ENCODE results near the gene SERGEF. TPM values are rescaled to one million over a fixed set of nuclear protein-coding genes. Genes with fewer than 3 reads are reported as not detected.

The SERGEF gene
- total RNA-seq, 4 donors from 2014 or later, result 42.1 to 61.6 (median 53.9) TPM

- Histone ChIP-seq H3K4me1 (peaks cover 0 to 30% (median 2%) of the 10 kb centered on the region in 4 donors), H3K27ac (no peak overlapping the region), H3K4me3 (no peak overlapping the region), H3K36me3 (peaks cover 0 to 19% (median 0%) of the 10 kb centered on the region in 3 donors), H3K27me3 (no peaks in the 10 kb centered on the region), H3K9me3 (no peaks in the 10 kb centered on the region)
- TF ChIP-seq EP300 (IDR thresholded peaks at IDR 0.05) (no peak), POLR2A (IDR thresholded peaks at IDR 0.05) (no peak)
- TF ChIP-seq, protein P1, sequence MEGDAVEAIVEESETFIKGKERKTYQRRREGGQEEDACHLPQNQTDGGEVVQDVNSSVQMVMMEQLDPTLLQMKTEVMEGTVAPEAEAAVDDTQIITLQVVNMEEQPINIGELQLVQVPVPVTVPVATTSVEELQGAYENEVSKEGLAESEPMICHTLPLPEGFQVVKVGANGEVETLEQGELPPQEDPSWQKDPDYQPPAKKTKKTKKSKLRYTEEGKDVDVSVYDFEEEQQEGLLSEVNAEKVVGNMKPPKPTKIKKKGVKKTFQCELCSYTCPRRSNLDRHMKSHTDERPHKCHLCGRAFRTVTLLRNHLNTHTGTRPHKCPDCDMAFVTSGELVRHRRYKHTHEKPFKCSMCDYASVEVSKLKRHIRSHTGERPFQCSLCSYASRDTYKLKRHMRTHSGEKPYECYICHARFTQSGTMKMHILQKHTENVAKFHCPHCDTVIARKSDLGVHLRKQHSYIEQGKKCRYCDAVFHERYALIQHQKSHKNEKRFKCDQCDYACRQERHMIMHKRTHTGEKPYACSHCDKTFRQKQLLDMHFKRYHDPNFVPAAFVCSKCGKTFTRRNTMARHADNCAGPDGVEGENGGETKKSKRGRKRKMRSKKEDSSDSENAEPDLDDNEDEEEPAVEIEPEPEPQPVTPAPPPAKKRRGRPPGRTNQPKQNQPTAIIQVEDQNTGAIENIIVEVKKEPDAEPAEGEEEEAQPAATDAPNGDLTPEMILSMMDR (IDR thresholded peaks at IDR 0.05), result no peak
- DNase-seq (ENCODE audit: low spot score in 2 of 2), result no peak
- 68 to 74% methylated on average over 3 of the region's 3 CpGs for WGBS, 2 donors
These were observed 89.6 kb downstream of the SERGEF start for GRCh38 chr11:17923217-17923616.

GRCh38 chr11:17922416-17922788 lies 90.4 kb downstream of the SERGEF start:
- Histone ChIP-seq H3K36me3 (peaks cover 0 to 27% (median 0%) of the 10 kb centered on the region in 3 donors), H3K27me3 (no peaks in the 10 kb centered on the region), H3K4me1 (peaks cover 0 to 30% (median 2%) of the 10 kb centered on the region in 4 donors), H3K4me3 (no peak overlapping the region), H3K9me3 (no peaks in the 10 kb centered on the region), H3K27ac (peak overlapping the region in 2 of 4 donors; percentile 9 to 29)
- WGBS, 2 donors, result 58 to 63% methylated on average over 2 of the region's 2 CpGs
- DNase-seq (ENCODE audit: low spot score in 2 of 2), result no peak
- TF ChIP-seq POLR2A (IDR thresholded peaks at IDR 0.05) (no peak), EP300 (IDR thresholded peaks at IDR 0.05) (no peak)
- TF ChIP-seq, protein P1 (IDR thresholded peaks at IDR 0.05), result no peak

GRCh38 chr11:17921659-17922415 lies 91.0 kb downstream of the SERGEF start:
- Histone ChIP-seq H3K9me3 (no peaks in the 10 kb centered on the region), H3K4me3 (no peak overlapping the region), H3K4me1 (peaks cover 0 to 30% (median 2%) of the 10 kb centered on the region in 4 donors), H3K27ac (peak overlapping the region in 2 of 4 donors; percentile 9 to 29), H3K27me3 (no peaks in the 10 kb centered on the region), H3K36me3 (peaks cover 0 to 33% (median 0%) of the 10 kb centered on the region in 3 donors)
- TF ChIP-seq EP300 (IDR thresholded peaks at IDR 0.05) (peak in 1 of 2 donors; percentile 62), POLR2A (IDR thresholded peaks at IDR 0.05) (no peak)
- peak in 1 of 2 donors; percentile 30 for DNase-seq (ENCODE audit: low spot score in 2 of 2)
- 32 to 34% methylated on average over 4 of the region's 4 CpGs for WGBS, 2 donors

- Histone ChIP-seq H3K36me3 (peaks cover 0 to 37% (median 0%) of the 10 kb centered on the region in 3 donors), H3K27ac (no peak overlapping the region), H3K4me1 (peaks cover 0 to 21% (median 2%) of the 10 kb centered on the region in 4 donors), H3K27me3 (no peaks in the 10 kb centered on the region), H3K9me3 (no peaks in the 10 kb centered on the region), H3K4me3 (no peak overlapping the region)
- DNase-seq (ENCODE audit: low spot score in 2 of 2), result no peak
- TF ChIP-seq EP300 (IDR thresholded peaks at IDR 0.05), result no peak
- TF ChIP-seq, protein P1 (IDR thresholded peaks at IDR 0.05), result no peak
- no peak for TF ChIP-seq POLR2A (IDR thresholded peaks at IDR 0.05)
- 92 to 100% methylated on average over 1 of the region's 1 CpG for WGBS, 2 donors
These were observed 94.7 kb downstream of the SERGEF start for GRCh38 chr11:17918049-17918605.

GRCh38 chr11:17917556-17917955 lies 95.3 kb downstream of the SERGEF start:
- Histone ChIP-seq H3K9me3 (no peaks in the 10 kb centered on the region), H3K4me1 (peaks cover 0 to 17% (median 2%) of the 10 kb centered on the region in 4 donors), H3K36me3 (peaks cover 0 to 32% (median 0%) of the 10 kb centered on the region in 3 donors), H3K27me3 (no peaks in the 10 kb centered on the region), H3K4me3 (no peak overlapping the region), H3K27ac (no peak overlapping the region)
- WGBS, 2 donors, result 88 to 92% methylated on average over 3 of the region's 3 CpGs
- TF ChIP-seq EP300 (IDR thresholded peaks at IDR 0.05) (no peak), POLR2A (IDR thresholded peaks at IDR 0.05) (no peak)
- TF ChIP-seq, protein P1 (IDR thresholded peaks at IDR 0.05), result no peak
- no peak for DNase-seq (ENCODE audit: low spot score in 2 of 2)

Measured in tibial nerve (tissue), 4 donors.